Measurements from ENCODE around the gene NKX2-1.

The NKX2-1 gene

GRCh38 chr14:36522347-36522971, 2.4 kb upstream of the NKX2-1 start:
- DNase-seq (ENCODE audit: low read depth in 2 of 2), result no peak
- no peak for TF ChIP-seq CTCF (IDR thresholded peaks at IDR 0.05; ENCODE audit: low read depth, low read length)

GRCh38 chr14:36521598-36522345, 1.7 kb upstream of the NKX2-1 start:
- no peak for DNase-seq (ENCODE audit: low read depth in 2 of 2)
- no peak for TF ChIP-seq CTCF (IDR thresholded peaks at IDR 0.05; ENCODE audit: low read depth, low read length)
- H3K4me3 ChIP-seq (replicated peaks in 1 of 2; ENCODE audit: low read depth in 2 of 2, low read length in 2 of 2), result no peak overlapping the region

More at GRCh38 chr14:36522347-36522971, 2.4 kb upstream of the NKX2-1 start:
- no peak overlapping the region for H3K4me3 ChIP-seq (replicated peaks in 1 of 2; ENCODE audit: low read depth in 2 of 2, low read length in 2 of 2)

GRCh38 chr14:36520601-36521525, 831 bp upstream of the NKX2-1 start:
- no peak overlapping the region for H3K4me3 ChIP-seq (replicated peaks in 1 of 2; ENCODE audit: low read depth in 2 of 2, low read length in 2 of 2)
- DNase-seq (ENCODE audit: low read depth in 2 of 2), result peak in 1 of 2 donors; percentile 15
- no peak for TF ChIP-seq CTCF (IDR thresholded peaks at IDR 0.05; ENCODE audit: low read depth, low read length)

- no peak for TF ChIP-seq CTCF (IDR thresholded peaks at IDR 0.05; ENCODE audit: low read depth, low read length)
- H3K4me3 ChIP-seq (replicated peaks in 1 of 2; ENCODE audit: low read depth in 2 of 2, low read length in 2 of 2), result no peak overlapping the region
- no peak for DNase-seq (ENCODE audit: low read depth in 2 of 2)
Measured at GRCh38 chr14:36518586-36519430, 1.2 kb downstream of the NKX2-1 start.

- no peak for TF ChIP-seq CTCF (IDR thresholded peaks at IDR 0.05; ENCODE audit: low read depth, low read length)
- H3K4me3 ChIP-seq (replicated peaks in 1 of 2; ENCODE audit: low read depth in 2 of 2, low read length in 2 of 2), result no peak overlapping the region
- DNase-seq (ENCODE audit: low read depth in 2 of 2), result no peak
Measured at GRCh38 chr14:36518031-36518585, 1.9 kb downstream of the NKX2-1 start.
